Stimulated activated effector memory CD8-positive, alpha-beta T cell treated with anti-CD3 and anti-CD28 coated beads, Interleukin-12 subunit alpha, Interleukin-12 subunit beta, amount 100 ng/mL, for 72 hours (primary cell): ENCODE data around the gene ADAMTSL2.
"Not testable (repeated sequence)": the region's sequence is repeated elsewhere in the genome, so short reads cannot be mapped to it uniquely, and the experiment has no call there.

Experiments used
- ATAC-seq: fragments of 150-1000 bp; cut with Tn5 transposase; 2 replicates; pipeline ENCODE4 v1.10.0; 2021
- DNase-seq, 2 donors: peaks; one replicate each; pipeline ENCODE4 v3.0.0; 2021 to 2022; ENCODE audit warnings: low spot score in 2 of 2
- H3K27ac Mint-ChIP-seq: one replicate; pipeline ENCODE4 v1.8.0; 2022; ENCODE audit warnings: mild to moderate bottlenecking, mixed read lengths
- H3K36me3 Mint-ChIP-seq: one replicate; pipeline ENCODE4 v1.8.0; 2022; ENCODE audit warnings: mild to moderate bottlenecking, mixed read lengths
- H3K4me1 Mint-ChIP-seq: one replicate; pipeline ENCODE4 v1.8.0; 2022; ENCODE audit warnings: mixed read lengths
- H3K4me3 Mint-ChIP-seq: one replicate; pipeline ENCODE4 v1.8.0; 2022; ENCODE audit warnings: mild to moderate bottlenecking, mixed read lengths
- H3K9me3 Mint-ChIP-seq: one replicate; pipeline ENCODE4 v1.8.0; 2022; ENCODE audit warnings: mixed read lengths

ADAMTSL2 gene

DNA sequence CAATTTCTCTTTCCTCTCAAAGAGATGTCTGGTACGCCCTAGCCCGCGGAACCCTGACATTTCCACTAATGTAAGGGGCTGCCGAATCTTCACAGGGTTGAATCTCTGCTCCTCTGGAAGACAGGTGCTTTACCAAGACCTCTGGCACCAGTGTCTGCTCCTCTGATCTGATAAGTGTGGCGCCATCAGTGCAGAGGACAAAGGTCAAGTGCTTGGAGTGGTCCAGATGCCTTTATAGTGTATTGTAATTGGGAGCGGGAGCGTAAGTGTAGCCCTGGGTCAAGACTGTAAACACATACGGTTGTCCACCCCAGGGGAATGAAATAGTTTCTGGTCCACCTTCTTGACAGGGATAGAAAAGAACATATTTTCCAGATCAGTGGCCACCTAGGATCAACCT lies 17.7 kb downstream of the ADAMTSL2 start:
- H3K4me1 Mint-ChIP-seq: no peaks in the 10 kb centered on the region
- no peaks in the 10 kb centered on the region for H3K36me3 Mint-ChIP-seq

DNA sequence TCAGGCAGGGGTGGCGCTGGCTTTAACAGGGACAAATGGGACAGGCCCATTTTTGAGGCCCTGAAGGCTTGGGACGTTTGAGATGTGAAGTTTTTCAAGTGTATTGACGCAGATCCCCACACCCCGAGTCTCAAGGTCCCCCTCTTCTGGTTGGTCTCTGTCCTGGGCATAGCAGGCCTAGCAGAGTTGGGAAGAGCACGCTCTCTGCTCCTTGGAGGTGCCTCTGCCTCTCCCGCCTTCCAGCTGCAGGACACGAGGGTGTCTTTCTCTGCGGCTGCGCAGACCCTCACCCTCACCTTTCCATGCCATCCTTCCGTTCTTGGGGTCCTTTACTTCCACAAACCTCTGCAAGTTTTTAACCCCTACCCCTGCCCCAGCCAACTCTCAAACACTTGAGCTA lies 18.6 kb downstream of the ADAMTSL2 start:
- Mint-ChIP-seq H3K4me3 (no peak overlapping the region), H3K27ac (no peak overlapping the region), H3K36me3 (no peaks in the 10 kb centered on the region), H3K9me3 (no peaks in the 10 kb centered on the region), H3K4me1 (peaks cover 5% of the 10 kb centered on the region)
- no peak for ATAC-seq
- DNase-seq: no peak

More for the DNA sequence above, 17.7 kb downstream of the ADAMTSL2 start:
- no peak for ATAC-seq
- Mint-ChIP-seq H3K4me3 (no peak overlapping the region), H3K9me3 (no peaks in the 10 kb centered on the region), H3K27ac (no peak overlapping the region)
- no peak for DNase-seq

DNA sequence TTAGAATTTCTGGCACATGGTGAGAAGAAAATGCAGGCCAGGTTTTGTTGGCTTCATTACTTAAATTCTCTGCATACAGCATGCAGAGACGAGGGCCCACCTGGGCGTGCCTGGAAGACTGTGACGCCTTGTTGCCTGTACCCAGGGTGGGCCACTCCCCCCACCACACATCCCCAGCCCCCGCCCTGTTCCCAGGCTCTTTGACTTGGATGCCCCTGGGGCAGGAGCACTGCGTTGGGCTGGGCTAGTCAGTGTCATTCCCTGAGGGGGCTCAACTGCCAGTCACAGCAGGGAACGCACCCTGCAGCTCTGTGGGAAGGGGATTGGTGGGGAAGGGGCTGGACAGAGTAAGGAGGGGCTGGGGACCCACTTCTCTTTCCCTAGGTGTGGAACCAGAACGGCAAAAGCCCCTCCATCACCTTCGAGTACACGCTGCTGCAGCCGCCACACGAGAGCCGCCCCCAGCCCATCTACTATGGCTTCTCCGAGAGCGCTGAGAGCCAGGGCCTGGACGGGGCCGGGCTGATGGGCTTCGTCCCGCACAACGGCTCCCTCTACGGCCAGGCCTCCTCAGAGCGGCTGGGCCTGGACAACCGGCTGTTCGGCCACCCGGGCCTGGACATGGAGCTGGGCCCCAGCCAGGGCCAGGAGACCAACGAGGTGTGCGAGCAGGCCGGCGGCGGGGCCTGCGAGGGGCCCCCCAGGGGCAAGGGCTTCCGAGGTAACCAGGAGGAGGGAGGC lies 19.6 kb downstream of the ADAMTSL2 start:
- no peaks in the 10 kb centered on the region for H3K36me3 Mint-ChIP-seq
- no peak for ATAC-seq
- DNase-seq: no peak
- no peak overlapping the region for H3K4me3 Mint-ChIP-seq
- no peaks in the 10 kb centered on the region for H3K9me3 Mint-ChIP-seq
- H3K4me1 Mint-ChIP-seq: peaks cover 13% of the 10 kb centered on the region
- H3K27ac Mint-ChIP-seq: no peak overlapping the region

DNA sequence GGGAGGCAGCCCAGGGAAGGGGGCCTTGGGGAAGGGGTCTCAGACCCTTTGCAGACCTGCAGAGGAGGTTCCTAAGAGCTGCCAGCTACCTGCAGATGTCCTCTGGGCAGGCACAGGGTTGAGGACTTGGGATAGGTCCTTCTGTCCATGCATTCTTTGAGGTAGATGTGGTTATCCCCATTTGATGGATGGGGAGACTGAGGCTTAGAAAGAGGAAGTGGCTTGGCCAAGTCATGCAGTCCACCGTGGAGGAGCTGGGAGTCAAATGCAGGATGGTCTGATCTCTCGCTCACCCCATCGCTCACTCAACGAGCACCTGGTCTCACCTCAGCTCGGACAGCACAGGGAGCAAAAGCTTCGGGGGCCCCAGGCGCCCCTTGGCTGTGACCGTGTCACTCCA lies 20.2 kb downstream of the ADAMTSL2 start:
- H3K27ac Mint-ChIP-seq: no peak overlapping the region
- DNase-seq (no peak), ATAC-seq (no peak)
- H3K36me3 Mint-ChIP-seq: no peaks in the 10 kb centered on the region
- no peak overlapping the region for H3K4me3 Mint-ChIP-seq
- H3K4me1 Mint-ChIP-seq: peaks cover 13% of the 10 kb centered on the region
- H3K9me3 Mint-ChIP-seq: no peaks in the 10 kb centered on the region

DNA sequence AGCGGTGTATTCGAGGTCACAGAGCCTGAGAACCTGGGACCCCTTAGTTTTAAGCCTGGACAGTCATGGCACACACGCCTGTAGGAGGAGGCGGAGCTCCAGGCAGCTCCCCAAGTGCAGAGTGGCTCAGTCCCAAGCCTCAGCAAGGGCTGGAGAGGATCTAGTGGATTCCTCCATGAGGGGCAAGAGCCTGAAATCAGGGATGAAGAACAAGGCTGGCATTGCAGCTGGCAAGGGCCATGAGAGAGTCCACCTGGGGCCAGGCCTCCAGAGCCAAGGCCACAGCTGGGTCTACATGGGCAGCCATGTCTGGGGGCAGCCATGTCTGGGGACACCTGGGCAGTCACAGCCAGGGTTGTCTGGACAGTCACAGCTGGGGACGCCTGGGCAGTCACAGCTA lies 21.9 kb downstream of the ADAMTSL2 start:
- Mint-ChIP-seq H3K4me3 (no peak overlapping the region), H3K9me3 (no peaks in the 10 kb centered on the region), H3K4me1 (peaks cover 13% of the 10 kb centered on the region), H3K27ac (no peak overlapping the region), H3K36me3 (no peaks in the 10 kb centered on the region)
- DNase-seq: no peak
- ATAC-seq: no peak

DNA sequence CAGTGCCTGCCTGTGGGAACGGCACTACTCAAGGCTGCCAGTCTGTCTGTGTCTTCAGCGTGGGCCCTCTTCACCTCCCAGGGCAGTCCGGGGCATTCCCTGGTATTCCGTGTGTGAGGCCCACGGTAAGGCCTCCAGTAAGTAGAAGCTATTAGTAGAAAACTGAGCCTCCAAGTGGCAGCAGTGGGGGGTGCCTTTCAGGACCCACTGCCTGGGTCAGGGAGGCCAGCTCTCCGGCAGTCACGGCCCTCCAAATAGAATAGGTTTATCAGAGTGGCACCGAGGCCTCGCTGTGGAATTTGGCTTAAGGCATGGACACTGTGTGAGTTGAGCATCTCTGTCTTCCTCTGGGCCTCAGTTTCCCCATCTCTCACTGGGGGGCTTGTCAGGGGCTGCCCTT lies 23.1 kb downstream of the ADAMTSL2 start:
- Mint-ChIP-seq H3K4me1 (peaks cover 13% of the 10 kb centered on the region), H3K36me3 (no peaks in the 10 kb centered on the region), H3K27ac (no peak overlapping the region), H3K4me3 (no peak overlapping the region), H3K9me3 (no peaks in the 10 kb centered on the region)
- no peak for DNase-seq
- ATAC-seq: no peak

DNA sequence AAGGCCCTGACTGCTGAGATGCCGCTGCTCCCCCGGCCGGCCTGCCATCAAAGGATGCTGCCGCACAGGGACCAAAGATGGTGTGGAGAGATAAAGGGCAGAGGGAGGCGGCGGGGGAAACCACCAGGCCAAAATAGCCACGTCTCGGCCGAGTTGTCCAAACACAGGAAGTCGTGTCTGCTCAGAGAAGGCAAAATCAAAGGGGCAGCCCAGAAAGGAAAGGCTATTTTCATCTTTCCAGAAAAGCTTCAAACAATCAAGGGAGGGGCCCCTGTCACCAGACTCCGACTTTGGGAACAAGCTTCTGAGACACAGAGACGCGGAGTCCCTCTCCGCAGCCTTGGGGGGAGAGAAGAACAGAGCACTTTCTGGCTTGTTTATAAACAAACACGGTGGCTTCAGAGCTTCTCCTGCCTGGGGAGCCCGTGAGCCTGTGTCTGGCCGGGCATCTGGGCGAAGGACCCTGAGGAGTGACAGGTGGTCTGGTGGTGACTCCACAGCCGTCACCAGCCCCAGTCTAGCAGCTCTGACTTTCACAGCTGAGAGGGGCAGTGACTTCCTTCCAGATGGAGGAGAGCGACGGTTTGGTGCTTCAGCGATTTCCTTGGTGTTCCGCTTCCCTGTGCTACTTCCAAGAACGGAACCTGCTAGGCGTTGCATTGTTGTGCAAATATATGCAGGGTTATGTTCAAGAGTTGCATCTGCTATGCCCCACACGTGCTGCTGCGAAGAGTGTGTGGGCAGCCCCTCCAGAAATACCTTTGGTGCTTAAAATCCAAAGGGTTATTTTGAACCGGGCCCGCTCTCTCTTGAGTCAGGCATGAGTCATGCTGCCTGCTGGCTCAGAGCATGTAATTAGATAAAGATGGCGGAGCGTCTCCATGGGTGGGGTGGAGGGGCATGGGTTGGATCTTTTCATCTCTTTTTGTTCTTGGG lies 24.0 kb downstream of the ADAMTSL2 start:
- ATAC-seq: peak; percentile 47
- no peak overlapping the region for H3K27ac Mint-ChIP-seq

DNA sequence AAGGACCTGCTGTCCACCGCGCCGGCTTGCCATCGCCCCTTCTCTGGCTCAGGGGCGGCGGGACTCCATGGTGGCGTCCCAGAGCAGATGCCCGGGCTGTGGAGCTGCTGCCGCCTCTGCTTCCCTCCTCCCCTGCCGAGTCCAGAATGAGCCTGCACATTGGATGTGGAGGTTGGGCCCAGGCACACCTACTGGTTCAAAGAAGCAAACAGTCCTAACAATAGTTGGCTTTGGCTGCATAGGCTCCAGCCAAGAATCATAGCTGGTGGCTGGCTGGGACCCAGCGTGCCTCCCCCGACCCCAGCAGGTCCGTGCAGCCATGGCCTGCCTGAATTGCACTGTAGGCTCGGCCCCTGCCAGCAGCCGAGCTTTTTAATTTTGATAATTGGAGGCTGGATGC lies 25.8 kb downstream of the ADAMTSL2 start:
- Mint-ChIP-seq H3K4me1 (peaks cover 19% of the 10 kb centered on the region), H3K27ac (no peak overlapping the region), H3K9me3 (no peaks in the 10 kb centered on the region), H3K4me3 (no peak overlapping the region), H3K36me3 (no peaks in the 10 kb centered on the region)
- DNase-seq (no peak), ATAC-seq (no peak)

More for the DNA sequence above, 24.0 kb downstream of the ADAMTSL2 start:
- Mint-ChIP-seq H3K9me3 (no peaks in the 10 kb centered on the region), H3K4me1 (peaks cover 17% of the 10 kb centered on the region), H3K36me3 (no peaks in the 10 kb centered on the region), H3K4me3 (peak overlapping the region; percentile 42)
- no peak for DNase-seq

DNA sequence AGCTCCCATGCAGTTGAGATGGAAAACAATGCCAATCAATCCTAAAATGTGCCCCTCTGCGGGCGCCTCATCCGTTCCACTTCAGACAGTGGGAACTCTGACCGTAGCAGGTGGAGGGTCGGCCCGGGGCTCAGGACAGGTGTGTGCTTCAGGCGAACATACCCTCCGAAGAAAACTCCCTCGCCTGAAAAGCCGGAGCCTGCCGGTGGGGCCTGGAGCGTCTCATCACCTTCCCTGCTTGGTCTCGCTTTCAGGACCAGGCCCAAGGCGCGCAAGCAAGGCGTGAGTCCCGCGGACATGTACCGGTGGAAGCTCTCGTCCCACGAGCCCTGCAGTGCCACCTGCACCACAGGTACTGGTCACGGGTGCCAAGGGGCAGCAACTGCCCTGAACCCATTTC lies 26.4 kb downstream of the ADAMTSL2 start:
- DNase-seq: no peak
- peaks cover 19% of the 10 kb centered on the region for H3K4me1 Mint-ChIP-seq
- H3K9me3 Mint-ChIP-seq: no peaks in the 10 kb centered on the region
- H3K27ac Mint-ChIP-seq: no peak overlapping the region
- H3K4me3 Mint-ChIP-seq: no peak overlapping the region
- no peak for ATAC-seq
- no peaks in the 10 kb centered on the region for H3K36me3 Mint-ChIP-seq

DNA sequence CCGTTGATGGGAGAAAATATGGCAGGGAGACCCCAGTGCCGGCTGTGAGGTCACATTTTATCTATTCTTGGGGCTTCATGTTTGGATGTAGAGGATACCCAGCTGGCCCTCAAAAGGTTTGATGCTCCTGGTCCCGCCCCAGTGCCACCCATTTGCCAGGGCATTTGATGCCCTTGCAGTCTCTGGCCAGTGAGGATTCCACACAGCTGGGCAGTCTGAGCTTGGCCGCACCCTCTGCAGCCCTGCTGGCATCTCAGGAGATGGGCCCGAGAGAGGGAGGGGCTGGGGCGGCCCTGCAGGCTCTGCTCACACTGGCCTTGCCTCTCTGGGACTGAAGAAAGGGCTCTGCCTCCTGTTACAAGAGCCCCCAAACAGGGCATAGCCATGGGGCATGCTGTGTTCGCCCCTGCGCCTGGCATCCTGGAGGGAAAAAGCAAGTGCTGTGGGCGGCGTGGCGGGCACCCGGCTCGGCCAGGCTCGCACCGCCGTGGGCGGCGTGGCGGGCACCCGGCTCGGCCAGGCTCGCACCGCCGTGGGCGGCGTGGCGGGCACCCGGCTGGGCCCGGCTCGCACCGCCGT lies 27.6 kb downstream of the ADAMTSL2 start:
- no peak for ATAC-seq
- H3K4me3 Mint-ChIP-seq: no peak overlapping the region
- H3K4me1 Mint-ChIP-seq: peaks cover 19% of the 10 kb centered on the region
- no peak for DNase-seq
- no peaks in the 10 kb centered on the region for H3K9me3 Mint-ChIP-seq
- peak overlapping the region; percentile 74 for H3K27ac Mint-ChIP-seq
- no peaks in the 10 kb centered on the region for H3K36me3 Mint-ChIP-seq

DNA sequence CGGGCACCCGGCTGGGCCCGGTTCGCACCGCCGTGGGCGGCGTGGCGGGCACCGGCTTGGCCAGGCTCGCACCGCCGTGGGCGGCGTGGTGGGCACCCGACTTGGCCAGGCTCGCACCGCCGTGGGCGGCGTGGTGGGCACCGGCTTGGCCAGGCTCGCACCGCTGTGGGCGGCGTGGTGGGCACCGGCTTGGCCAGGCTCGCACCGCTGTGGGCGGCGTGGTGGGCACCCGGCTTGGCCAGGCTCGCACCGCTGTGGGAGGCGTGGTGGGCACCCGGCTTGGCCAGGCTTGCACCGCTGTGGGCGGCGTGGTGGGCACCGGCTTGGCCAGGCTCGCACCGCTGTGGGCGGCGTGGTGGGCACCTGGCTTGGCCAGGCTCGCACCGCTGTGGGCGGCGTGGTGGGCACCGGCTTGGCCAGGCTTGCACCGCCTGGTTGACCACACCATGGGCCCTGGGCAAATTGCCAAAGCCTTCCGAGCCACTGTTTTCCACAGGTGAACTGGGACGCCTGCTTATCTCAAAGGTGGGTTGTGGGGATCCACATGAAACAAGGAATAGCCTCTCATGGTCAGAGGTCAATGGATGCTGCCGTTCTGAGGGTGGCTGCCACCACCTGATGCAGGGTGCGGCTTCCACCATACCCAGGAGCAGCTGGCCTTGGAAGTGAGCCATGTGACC lies 28.2 kb downstream of the ADAMTSL2 start:
- ATAC-seq (no peak), DNase-seq (no peak)
- Mint-ChIP-seq H3K4me3 (no peak overlapping the region), H3K36me3 (no peaks in the 10 kb centered on the region), H3K4me1 (peaks cover 18% of the 10 kb centered on the region), H3K27ac (peak overlapping the region; percentile 71), H3K9me3 (no peaks in the 10 kb centered on the region)

DNA sequence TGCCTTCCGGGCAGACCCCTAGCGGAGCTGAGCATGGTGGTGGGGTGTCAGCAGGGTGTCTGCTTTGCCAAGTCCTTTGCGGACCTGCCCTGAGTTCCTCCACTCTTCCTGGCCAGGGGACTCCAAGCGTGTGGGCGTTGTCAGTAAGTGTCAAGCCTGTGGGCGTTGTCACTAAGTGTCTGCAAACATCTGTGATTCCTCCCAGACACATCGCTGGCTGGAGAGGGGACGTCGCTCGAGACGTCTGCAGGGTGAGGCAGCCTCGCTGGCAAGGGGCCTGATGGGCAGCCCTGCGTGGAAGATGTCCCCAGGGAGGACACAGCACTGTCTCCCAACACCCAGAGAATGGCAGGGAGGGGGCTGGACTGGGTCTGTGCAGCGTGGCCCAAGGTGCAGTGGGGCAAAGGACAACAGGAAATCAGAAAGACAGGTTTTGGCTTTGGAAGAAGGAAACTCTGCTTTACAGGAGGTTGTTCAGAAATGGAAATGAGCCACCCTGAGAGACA lies 28.8 kb downstream of the ADAMTSL2 start:
- peaks cover 12% of the 10 kb centered on the region for H3K4me1 Mint-ChIP-seq
- H3K9me3 Mint-ChIP-seq: no peaks in the 10 kb centered on the region
- H3K4me3 Mint-ChIP-seq: no peak overlapping the region
- H3K36me3 Mint-ChIP-seq: no peaks in the 10 kb centered on the region
- ATAC-seq (no peak), DNase-seq (no peak)
- H3K27ac Mint-ChIP-seq: peak overlapping the region; percentile 71

DNA sequence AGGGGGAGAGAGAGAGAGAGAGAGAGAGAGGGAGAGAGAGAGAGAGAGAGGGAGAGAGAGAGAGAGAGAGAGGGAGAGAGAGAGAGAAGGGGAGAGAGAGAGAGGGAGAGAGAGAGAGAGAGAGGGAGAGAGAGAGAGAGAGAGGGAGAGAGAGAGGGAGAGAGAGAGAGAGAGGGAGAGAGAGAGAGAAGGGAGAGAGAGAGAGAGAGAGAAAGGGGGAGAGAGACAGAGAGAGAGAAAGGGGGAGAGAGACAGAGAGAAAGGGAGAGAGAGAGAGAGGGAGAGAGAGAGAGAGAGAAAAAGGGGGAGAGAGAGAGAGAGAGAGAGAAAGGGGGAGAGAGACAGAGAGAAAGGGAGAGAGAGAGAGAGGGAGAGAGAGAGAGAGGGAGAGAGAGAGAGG lies 29.3 kb downstream of the ADAMTSL2 start:
- H3K4me1 Mint-ChIP-seq, H3K9me3 Mint-ChIP-seq, H3K36me3 Mint-ChIP-seq, DNase-seq, ATAC-seq, H3K4me3 Mint-ChIP-seq: not testable (repeated sequence)
- H3K27ac Mint-ChIP-seq: peak overlapping the region; percentile 71

DNA sequence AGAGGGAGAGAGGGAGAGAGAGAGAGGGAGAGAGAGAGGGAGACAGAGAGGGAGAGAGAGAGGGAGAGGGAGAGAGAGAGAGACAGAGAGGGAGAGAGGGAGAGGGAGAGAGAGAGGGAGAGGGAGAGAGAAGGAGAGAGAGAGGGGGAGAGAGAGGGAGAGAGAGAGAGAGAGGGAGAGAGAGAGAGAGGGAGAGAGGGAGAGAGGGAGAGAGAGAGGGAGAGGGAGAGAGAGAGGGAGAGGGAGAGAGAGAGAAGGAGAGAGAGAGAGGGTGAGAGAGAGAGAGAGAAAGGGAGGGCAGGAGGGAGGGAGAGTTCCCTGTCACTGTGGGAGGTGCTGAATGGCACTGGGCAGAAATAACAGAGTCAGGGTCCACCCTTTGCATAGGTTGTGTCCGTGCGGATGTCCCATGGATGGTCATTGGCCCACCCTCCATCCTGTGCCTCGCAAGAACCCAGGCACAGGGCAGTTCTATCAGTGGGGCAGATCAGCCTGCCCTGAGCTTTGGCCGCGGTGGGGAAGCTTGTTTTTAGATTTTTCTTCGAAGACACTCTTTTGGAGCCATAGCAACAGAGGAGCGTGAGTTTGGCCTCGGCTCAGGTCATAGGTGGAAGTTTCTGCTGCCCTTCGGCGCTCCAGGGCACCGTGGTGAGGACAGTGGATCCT lies 30.1 kb downstream of the ADAMTSL2 start:
- Mint-ChIP-seq H3K4me1 (peaks cover 6% of the 10 kb centered on the region), H3K27ac (peak overlapping the region; percentile 71), H3K4me3 (no peak overlapping the region), H3K9me3 (no peaks in the 10 kb centered on the region), H3K36me3 (peaks cover 4% of the 10 kb centered on the region)
- ATAC-seq (no peak), DNase-seq (no peak)
